Hematopoietic multipotent progenitor cell treated with erythropoietin and hydrocortisone succinate and interleukin-3 and kit ligand, for 15 days (in vitro differentiated cells): ENCODE results near the gene CHTF18.

Experiments used
- DNase-seq: peaks from one replicate; pipeline ENCODE4 v3.0.0-alpha.2; 2015; ENCODE audit warnings: low spot score

CHTF18 gene

GRCh38 chr16:794091-794822 is 5.8 kb downstream of the CHTF18 start:
- DNase-seq, result no peak

DNA sequence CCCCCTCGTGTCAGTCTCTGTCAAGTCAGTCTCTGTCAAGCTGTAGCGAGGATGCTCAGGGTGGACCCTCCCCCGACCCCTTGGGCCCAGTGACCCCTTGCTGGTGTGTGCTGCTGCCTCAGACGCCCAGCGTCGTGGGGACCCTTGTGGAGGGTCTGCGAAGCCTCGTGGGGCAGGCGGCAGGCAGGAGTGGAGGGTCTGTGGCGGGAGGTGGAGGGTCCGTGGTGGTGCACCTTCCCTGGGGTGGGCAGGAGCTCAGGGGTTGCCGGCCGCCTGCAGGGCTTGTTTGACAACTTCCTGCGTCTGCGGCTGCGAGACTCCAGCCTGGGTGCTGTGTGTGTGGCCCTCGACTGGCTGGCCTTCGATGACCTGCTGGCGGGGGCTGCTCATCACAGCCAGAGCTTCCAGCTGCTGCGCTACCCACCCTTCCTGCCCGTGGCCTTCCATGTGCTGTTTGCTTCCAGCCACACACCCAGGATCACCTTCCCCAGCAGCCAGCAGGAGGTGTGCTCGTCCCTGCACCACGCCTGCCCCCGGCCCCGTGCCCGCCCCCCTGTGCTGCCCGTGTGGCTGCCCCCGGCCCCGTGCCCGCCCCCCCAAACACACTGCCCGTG is 6.5 kb downstream of the CHTF18 start:
- DNase-seq, result no peak

- no peak for DNase-seq
Measured at GRCh38 chr16:795580-796229, 7.3 kb downstream of the CHTF18 start.

- no peak for DNase-seq
Measured at GRCh38 chr16:796296-797119, 8.1 kb downstream of the CHTF18 start.

- DNase-seq, result no peak
Measured at GRCh38 chr16:797120-797420, 8.7 kb downstream of the CHTF18 start.

DNA sequence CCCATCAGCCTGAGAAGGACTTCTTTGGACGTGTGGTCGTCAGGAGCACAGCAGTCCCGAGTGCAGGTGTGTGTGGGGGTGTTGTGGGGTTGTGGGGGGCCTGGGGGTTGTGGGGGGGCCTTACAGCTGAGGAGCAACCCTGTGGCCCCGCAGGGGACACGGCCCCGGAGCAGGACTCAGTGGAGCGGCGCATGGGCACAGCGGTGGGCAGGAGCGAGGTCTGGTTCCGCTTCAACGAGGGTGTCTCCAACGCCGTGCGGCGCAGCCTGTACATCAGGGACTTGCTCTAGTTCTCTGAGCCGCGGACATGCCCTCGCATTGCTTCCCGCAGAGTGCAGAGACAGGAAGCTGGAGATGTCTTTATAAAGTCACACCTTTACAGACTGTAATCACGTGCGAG is 9.3 kb downstream of the CHTF18 start:
- DNase-seq, result no peak

GRCh38 chr16:798666-799065 is 10.2 kb downstream of the CHTF18 start:
- no peak for DNase-seq

DNA sequence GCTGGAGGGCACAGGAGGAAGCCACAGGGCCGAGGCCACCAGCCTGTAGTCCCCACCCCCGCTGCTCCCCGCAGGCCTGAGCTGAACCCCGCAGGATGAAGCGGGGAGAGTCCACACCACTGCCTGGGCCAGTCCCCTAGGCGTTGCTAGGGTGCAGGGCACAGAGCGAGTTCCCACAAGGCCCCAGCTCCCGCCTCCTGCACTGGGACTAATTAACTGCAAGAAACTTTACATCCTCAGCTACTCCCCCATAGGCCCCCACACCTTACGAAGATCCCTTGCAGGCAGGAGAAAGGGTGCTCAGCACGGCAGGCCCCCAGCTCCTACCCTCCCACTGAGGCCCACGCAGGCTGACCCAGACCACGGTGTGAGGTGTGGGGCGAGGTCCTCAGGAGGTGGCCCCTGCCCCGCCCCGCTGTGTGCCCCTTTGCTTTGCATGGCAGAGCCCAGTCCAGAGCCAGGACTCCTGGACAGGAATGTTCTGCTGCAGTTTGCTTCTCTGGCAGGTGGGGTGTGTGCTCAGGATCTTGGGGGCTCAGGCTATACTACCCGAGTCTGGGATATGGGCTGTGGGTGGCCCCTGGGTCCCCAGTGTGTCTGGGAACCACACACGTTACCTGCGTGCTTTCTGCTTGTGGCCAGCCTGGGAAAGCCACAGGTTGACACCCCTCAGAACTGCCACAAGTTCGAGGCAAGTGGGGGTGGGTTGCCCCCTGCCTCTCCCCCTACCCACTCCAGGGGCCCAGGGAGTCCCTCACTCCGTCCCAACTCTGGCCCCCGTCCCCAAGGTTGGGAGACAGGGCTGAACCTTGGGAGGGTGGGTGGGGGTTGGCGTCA is 10.9 kb downstream of the CHTF18 start:
- DNase-seq, result no peak

GRCh38 chr16:799948-800833 is 11.8 kb downstream of the CHTF18 start, which contains the start of gene GNG13:
TSS of gene GNG13 (minus strand) at chr16:800734. CDS start at chr16:799077, 1,657 bp downstream.
- DNase-seq, result no peak

DNA sequence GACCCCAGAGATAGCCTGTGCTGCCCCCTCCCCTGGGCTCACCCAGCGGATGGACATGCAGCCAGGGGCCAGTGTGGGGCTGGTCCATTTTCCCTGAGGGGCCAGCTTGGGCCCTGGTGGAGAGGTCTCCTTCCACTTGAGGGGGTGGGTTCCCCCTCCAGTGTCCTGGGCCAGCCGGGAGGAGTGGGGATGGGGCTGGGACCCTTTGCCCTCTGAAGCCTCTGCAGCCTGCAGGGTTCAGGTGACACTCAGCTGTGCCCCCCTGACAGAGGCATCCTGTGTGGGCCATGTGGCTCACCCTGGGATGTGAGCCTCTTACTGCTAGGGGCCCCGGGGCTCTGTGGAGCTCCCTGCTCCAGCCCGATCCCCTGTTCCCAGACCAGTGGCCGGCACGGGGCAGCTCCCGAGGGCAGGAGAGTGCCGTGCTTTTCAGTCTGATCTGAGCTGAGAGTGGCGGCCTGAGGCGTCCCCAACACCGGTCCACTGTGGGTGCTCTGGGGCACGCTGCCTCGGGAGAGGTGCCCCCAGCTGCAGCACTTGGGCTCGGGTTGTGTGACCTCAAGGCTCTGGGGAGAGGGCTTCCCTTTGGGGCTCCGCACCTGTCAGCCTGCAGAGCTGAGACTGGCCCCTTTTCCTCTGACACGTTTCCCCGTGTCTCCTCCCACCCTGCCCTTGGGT is 12.6 kb downstream of the CHTF18 start:
- DNase-seq, result no peak

DNA sequence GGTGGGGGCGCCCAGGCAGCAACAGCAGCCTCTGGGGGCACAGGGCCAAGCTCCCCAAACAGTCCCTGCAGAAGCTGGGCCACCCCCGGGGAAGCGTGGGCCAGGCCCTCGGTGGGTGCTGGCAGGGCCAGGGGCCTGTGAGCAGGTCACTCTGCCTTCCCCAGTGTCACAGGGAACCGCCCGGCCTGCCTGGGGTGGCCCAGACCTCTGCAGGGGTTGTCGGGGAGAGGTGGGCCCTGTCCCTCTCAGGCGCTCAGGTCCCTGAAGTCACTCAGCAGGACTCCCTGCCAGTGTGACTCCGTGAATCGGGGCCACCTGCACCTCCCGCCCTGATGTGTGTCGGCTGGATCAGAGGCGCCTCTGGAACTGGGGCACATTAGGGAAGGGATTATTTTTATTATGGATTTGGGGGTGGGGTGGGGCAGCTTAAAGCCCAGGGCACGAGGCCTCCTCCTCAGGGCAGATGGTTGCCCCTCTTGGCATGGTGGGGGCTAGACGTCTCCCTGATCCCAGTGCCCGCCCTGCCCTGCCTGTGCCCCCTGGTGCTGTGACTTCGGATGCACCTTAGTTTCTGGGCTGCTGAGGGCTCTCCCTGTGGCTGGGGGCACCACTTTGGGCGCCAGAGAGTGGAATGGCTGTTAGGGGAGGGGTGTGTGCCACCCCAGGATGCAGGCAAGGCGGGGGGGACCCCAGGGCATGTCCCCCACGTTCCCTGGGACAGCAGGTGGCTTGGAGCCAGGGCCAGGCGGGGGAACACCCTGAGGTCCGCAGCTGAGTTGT is 13.4 kb downstream of the CHTF18 start:
- DNase-seq, result no peak

GRCh38 chr16:802461-802860 is 14.0 kb downstream of the CHTF18 start:
- DNase-seq, result no peak

GRCh38 chr16:802914-803753 is 14.7 kb downstream of the CHTF18 start:
- no peak for DNase-seq

DNA sequence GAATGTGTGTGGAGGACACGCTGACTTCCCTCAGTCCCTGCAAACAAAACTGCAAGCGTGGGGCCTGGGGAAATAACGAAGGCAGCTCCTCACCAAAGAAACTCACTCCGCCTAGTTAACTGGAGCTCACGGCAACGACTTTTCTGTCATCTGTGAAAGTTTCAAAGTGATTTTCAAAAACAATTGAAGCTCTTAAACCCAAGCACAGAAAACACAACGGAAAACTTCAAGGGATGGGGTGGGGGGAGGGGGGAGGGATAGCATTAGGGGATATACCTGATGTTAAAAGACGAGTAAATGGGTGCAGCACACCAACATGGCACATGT is 15.3 kb downstream of the CHTF18 start:
- DNase-seq, result no peak

DNA sequence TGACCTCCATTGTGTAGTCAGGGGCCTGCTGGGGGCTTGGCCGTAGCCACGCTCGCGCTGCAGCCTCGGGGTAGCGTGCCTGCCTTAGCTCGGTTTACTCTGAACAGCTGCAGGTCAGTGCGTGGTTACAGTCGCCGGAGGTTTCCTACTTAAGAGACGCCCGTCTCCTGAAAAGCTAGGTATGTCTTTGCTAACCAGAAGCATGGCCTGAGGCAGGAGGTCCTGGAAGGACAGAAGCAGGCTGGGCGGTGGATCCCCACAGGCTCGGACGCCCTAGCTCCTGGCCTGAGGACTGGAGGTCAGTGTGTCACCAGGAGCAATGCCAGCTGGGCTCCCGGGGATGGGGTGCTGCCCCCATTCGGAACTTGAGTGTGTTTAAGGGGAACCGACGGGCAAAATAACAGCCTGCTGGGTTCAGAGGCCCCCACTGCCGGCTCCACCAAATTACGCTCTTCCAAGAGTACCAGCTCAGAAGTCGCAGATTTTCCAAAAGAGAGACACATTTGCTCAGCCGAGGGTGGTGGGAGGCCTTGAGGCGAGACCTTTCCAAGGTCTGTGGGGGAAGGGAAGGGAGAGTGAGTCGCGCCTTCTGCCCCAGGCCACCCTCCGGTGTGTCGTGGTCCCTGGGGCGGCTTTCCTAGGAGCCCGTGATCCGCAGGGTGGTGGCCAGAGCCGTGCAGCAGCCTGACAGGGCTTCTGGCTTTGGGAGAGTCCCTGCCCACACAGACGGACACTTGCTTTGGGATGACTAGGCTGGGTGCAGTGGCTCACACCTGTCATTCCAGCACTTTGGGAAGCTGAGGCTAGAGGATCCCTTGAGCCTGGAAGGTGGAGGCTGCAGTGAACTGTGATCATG is 16.0 kb downstream of the CHTF18 start:
- DNase-seq, result no peak

- DNase-seq, result no peak
Measured at GRCh38 chr16:805474-805873, 17.1 kb downstream of the CHTF18 start.

DNA sequence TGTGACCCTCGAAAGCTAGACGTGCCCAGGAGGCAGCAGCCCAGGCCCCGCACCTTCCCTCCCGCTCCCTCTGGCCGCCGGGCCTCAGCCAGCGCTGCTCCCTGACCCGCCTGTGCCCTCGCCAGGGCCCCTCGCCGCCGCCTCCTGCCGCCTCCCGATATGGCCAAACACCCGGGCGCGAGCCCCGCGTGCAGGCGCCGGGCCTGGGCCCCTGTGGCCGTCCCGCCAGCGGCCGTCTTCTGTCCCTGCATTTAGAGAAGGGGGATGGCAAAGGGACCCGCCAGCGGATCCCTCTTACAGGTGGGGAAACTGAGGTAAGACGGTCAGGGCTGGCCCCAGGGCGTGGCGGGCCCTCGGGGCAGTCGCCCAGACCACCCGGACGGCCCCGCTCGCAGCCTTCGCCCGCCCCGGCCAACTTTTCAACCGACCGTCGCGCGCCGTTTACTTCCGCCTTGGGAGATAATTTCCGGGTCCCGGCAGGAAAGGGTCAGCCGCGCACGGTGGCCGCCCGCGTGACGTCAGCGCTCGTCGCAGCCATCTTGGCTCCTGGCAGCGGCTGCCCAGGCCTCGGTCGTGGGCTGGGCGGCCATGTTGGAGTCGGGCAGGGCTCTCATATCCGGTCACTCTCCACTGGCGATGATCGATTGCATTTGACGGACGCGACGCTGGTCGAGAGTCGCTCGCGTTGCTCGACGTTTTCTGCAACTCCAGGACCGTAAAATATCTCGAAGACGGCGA is 19.1 kb downstream of the CHTF18 start:
- DNase-seq, result peak; percentile 90
